Hematopoietic multipotent progenitor cell (in vitro differentiated cells): ENCODE measurements around the gene SLC26A6. TPM values are rescaled to one million over a fixed set of nuclear protein-coding genes. Genes with fewer than 3 reads are reported as not detected.

ENCODE experiments used
- DNase-seq, 3 donors: peaks; one replicate each; pipeline ENCODE4 v3.0.0-alpha.2; 2011 to 2015; ENCODE audit warnings: low read depth in 2 of 3, low spot score in 2 of 3
- small RNA-seq: library from RNA; depleted of rRNA; stranded (forward); fragments of <200 nt; gene quantifications from one replicate; pipeline ENCODE3, GENCODE V24; 2012
- total RNA-seq: library from RNA; depleted of rRNA; stranded (reverse); fragments of >200 nt; gene quantifications from one replicate; pipeline ENCODE4 v1.2.3, GENCODE V29; 2012

SLC26A6 gene
- total RNA-seq, 1 donor = 20.2 TPM

GRCh38 chr3:48576647-48577046 is 58.6 kb downstream of the SLC26A6 start:
- no peak for DNase-seq

Small RNA genes lying within 50 kb of the gene (small RNA-seq; reads per million reads assigned to genes)
- gene AC141002.1 = not detected

Other genes with a start within 250 kb of the SLC26A6 start
- 20.7 TPM for gene PLXNB1, start 205.4 kb downstream of the SLC26A6 start, total RNA-seq
- gene CCDC51, start 195.3 kb downstream of the SLC26A6 start, total RNA-seq = 15.6 TPM
- gene TMA7, start 195.2 kb downstream of the SLC26A6 start, total RNA-seq = 25.0 TPM
- gene ATRIP, start 188.7 kb downstream of the SLC26A6 start, total RNA-seq = 12.9 TPM
- 232 TPM for gene SHISA5, start 131.3 kb downstream of the SLC26A6 start, total RNA-seq
- gene PFKFB4, start 78.7 kb downstream of the SLC26A6 start, total RNA-seq = 10.8 TPM
- gene UCN2, start 71.7 kb downstream of the SLC26A6 start, total RNA-seq = under 0.01 TPM
- gene COL7A1, start 40.1 kb downstream of the SLC26A6 start, total RNA-seq = 0.27 TPM
- gene UQCRC1, start 25.8 kb downstream of the SLC26A6 start, total RNA-seq = 397 TPM
- gene TMEM89, start 13.7 kb downstream of the SLC26A6 start, total RNA-seq = not detected
- 3.2 TPM for gene CELSR3, start 27.4 kb upstream of the SLC26A6 start, total RNA-seq
- 22.1 TPM for gene NCKIPSD, start 50.5 kb upstream of the SLC26A6 start, total RNA-seq
- 165 TPM for gene IP6K2, start 81.8 kb upstream of the SLC26A6 start, total RNA-seq
- gene PRKAR2A, start 212.4 kb upstream of the SLC26A6 start, total RNA-seq = 20.5 TPM